ENCODE results near the gene ERFL. TPM values are rescaled to one million over a fixed set of nuclear protein-coding genes. Genes with fewer than 3 reads are reported as not detected.

Gene ERFL
- total and polyA plus RNA-seq, 4 experiments from 2014 or later: 0.11 to 9.2 (median 6.6) TPM; not detected in 1

GRCh38 chr19:41892173-41892902 is 35.9 kb downstream of the ERFL start:
- POLR2A ChIA-PET (ENCODE audit: partially characterized antibody): interaction anchor here (1.5 to 13.9 kb wide), 7 partner anchors 9 to 54 kb away, joined by 3 to 579 read pairs (median 156); partner anchors contain the start of genes ARHGEF1, CD79A, ERFL and RPS19
- Histone ChIP-seq H3K9me3 (ENCODE audit: control insufficient read depth in 1 of 2, low read length in 2 of 2) (no peaks in the 10 kb centered on the region), H3K36me3 (ENCODE audit: insufficient read depth, low read length) (peaks cover 70% of the 10 kb centered on the region), H3K27me3 (ENCODE audit: insufficient read depth, low read length) (no peaks in the 10 kb centered on the region), H3K4me1 (ENCODE audit: insufficient read depth, low read length) (peaks cover 86% of the 10 kb centered on the region), H3K4me3 (ENCODE audit: low read length in 2 of 2) (no peak overlapping the region), H3K27ac (ENCODE audit: low read depth, low read length) (peak overlapping the region; percentile 37)
- H3K4me3 Mint-ChIP-seq: peak overlapping the region in 1 of 8 donors; percentile 53
- peaks cover 27 to 74% (median 42%) of the 10 kb centered on the region in 4 donors for H3K4me1 Mint-ChIP-seq
- intact Hi-C loops (cut with micrococcal nuclease): no loop called here
- H3K9me3 Mint-ChIP-seq: no peaks in the 10 kb centered on the region
- no peaks in the 10 kb centered on the region for H3K27me3 Mint-ChIP-seq
- H3K36me3 Mint-ChIP-seq: peaks cover 43 to 48% of the 10 kb centered on the region in 2 donors
- H3K27ac Mint-ChIP-seq: peak overlapping the region in 4 of 7 donors; percentile 13 to 93 (median 87)
- DNase-seq: no peak
- CTCF ChIA-PET (ENCODE audit: partially characterized antibody): interaction anchor here (0.6 to 8.9 kb wide), 4 partner anchors 19 to 58 kb away, joined by 3 to 142 read pairs (median 4); partner anchors contain the start of genes CD79A and RPS19

GRCh38 chr19:41890936-41891335 is 37.3 kb downstream of the ERFL start:
- no peak overlapping the region for H3K27ac ChIP-seq (ENCODE audit: low read depth, low read length)
- peak overlapping the region in 1 of 8 donors; percentile 13 for H3K4me3 Mint-ChIP-seq
- H3K27me3 ChIP-seq (ENCODE audit: insufficient read depth, low read length): no peaks in the 10 kb centered on the region
- H3K9me3 ChIP-seq (ENCODE audit: control insufficient read depth in 1 of 2, low read length in 2 of 2): no peaks in the 10 kb centered on the region
- H3K9me3 Mint-ChIP-seq: no peaks in the 10 kb centered on the region
- intact Hi-C loops (cut with micrococcal nuclease): no loop called here
- peaks cover 47 to 58% of the 10 kb centered on the region in 2 donors for H3K36me3 Mint-ChIP-seq
- peaks cover 86% of the 10 kb centered on the region for H3K4me1 ChIP-seq (ENCODE audit: insufficient read depth, low read length)
- no peak overlapping the region for H3K4me3 ChIP-seq (ENCODE audit: low read length in 2 of 2)
- H3K27me3 Mint-ChIP-seq: no peaks in the 10 kb centered on the region
- H3K27ac Mint-ChIP-seq: peak overlapping the region in 5 of 7 donors; percentile 42 to 90 (median 68)
- H3K4me1 Mint-ChIP-seq: peaks cover 34 to 86% (median 51%) of the 10 kb centered on the region in 4 donors
- H3K36me3 ChIP-seq (ENCODE audit: insufficient read depth, low read length): peaks cover 62% of the 10 kb centered on the region
- ChIA-PET CTCF (ENCODE audit: partially characterized antibody) (interaction anchor here (0.8 to 8.9 kb wide), 3 partner anchors 17 to 60 kb away, joined by 4 to 142 read pairs (median 5); partner anchors contain the start of gene CD79A), POLR2A (ENCODE audit: partially characterized antibody) (interaction anchor here (0.6 to 13.9 kb wide), 10 partner anchors 13 to 1288 kb away, joined by 3 to 579 read pairs (median 6); partner anchors contain the start of genes CD79A, ERFL and RPS19)
- no peak for DNase-seq

- H3K27ac ChIP-seq (ENCODE audit: low read depth, low read length): peak overlapping the region; percentile 27
- ChIA-PET CTCF (ENCODE audit: partially characterized antibody) (interaction anchor here (1.3 to 8.9 kb wide), 7 partner anchors 11 to 61 kb away, joined by 3 to 142 read pairs (median 4); partner anchors contain the start of genes CD79A and RPS19), POLR2A (ENCODE audit: partially characterized antibody) (interaction anchor here (1.1 to 13.9 kb wide), 6 partner anchors 14 to 50 kb away, joined by 3 to 579 read pairs (median 201); partner anchors contain the start of genes CD79A, ERFL and RPS19)
- H3K27ac Mint-ChIP-seq: peak overlapping the region; percentile 57 to 98 (median 81)
- H3K4me3 Mint-ChIP-seq: peak overlapping the region in 4 of 8 donors; percentile 49 to 62 (median 52)
- peaks cover 46 to 58% of the 10 kb centered on the region in 2 donors for H3K36me3 Mint-ChIP-seq
- intact Hi-C loops (cut with micrococcal nuclease): no loop called here
- DNase-seq: no peak
- H3K9me3 Mint-ChIP-seq: no peaks in the 10 kb centered on the region
- peaks cover 52% of the 10 kb centered on the region for H3K36me3 ChIP-seq (ENCODE audit: insufficient read depth, low read length)
- no peaks in the 10 kb centered on the region for H3K27me3 ChIP-seq (ENCODE audit: insufficient read depth, low read length)
- no peaks in the 10 kb centered on the region for H3K9me3 ChIP-seq (ENCODE audit: control insufficient read depth in 1 of 2, low read length in 2 of 2)
- H3K4me3 ChIP-seq (ENCODE audit: low read length in 2 of 2): no peak overlapping the region
- peaks cover 86% of the 10 kb centered on the region for H3K4me1 ChIP-seq (ENCODE audit: insufficient read depth, low read length)
- peaks cover 33 to 86% (median 53%) of the 10 kb centered on the region in 4 donors for H3K4me1 Mint-ChIP-seq
- H3K27me3 Mint-ChIP-seq: no peaks in the 10 kb centered on the region
Measured at GRCh38 chr19:41889896-41890295, 38.4 kb downstream of the ERFL start.

- Histone ChIP-seq H3K27me3 (ENCODE audit: insufficient read depth, low read length) (no peaks in the 10 kb centered on the region), H3K36me3 (ENCODE audit: insufficient read depth, low read length) (peaks cover 42% of the 10 kb centered on the region), H3K27ac (ENCODE audit: low read depth, low read length) (peak overlapping the region; percentile 27), H3K4me1 (ENCODE audit: insufficient read depth, low read length) (peaks cover 79% of the 10 kb centered on the region), H3K4me3 (ENCODE audit: low read length in 2 of 2) (no peak overlapping the region), H3K9me3 (ENCODE audit: control insufficient read depth in 1 of 2, low read length in 2 of 2) (no peaks in the 10 kb centered on the region)
- no peak for DNase-seq
- H3K27me3 Mint-ChIP-seq: no peaks in the 10 kb centered on the region
- H3K9me3 Mint-ChIP-seq: no peaks in the 10 kb centered on the region
- peak overlapping the region; percentile 53 to 98 (median 90) for H3K27ac Mint-ChIP-seq
- POLR2A ChIA-PET (ENCODE audit: partially characterized antibody): interaction anchor here (1.2 to 13.9 kb wide), 11 partner anchors 15 to 287 kb away, joined by 3 to 579 read pairs (median 49); partner anchors contain the start of genes CD79A, ERFL, RABAC1 and RPS19
- CTCF ChIA-PET (ENCODE audit: partially characterized antibody): interaction anchor here (1.3 to 8.9 kb wide), 6 partner anchors 12 to 54 kb away, joined by 3 to 142 read pairs (median 4); partner anchors contain the start of genes CD79A and RPS19
- H3K4me3 Mint-ChIP-seq: peak overlapping the region in 7 of 8 donors; percentile 53 to 99 (median 94)
- H3K36me3 Mint-ChIP-seq: peaks cover 42 to 61% of the 10 kb centered on the region in 2 donors
- peaks cover 31 to 81% (median 58%) of the 10 kb centered on the region in 4 donors for H3K4me1 Mint-ChIP-seq
- intact Hi-C loops (cut with micrococcal nuclease): no loop called here
Measured at GRCh38 chr19:41888926-41889325, 39.3 kb downstream of the ERFL start.

- CTCF ChIA-PET (ENCODE audit: partially characterized antibody): interaction anchor here (0.7 to 8.9 kb wide), 10 partner anchors 12 to 63 kb away, joined by 3 to 142 read pairs (median 4); partner anchors contain the start of genes CD79A, ERFL and RPS19
- intact Hi-C loops (cut with micrococcal nuclease): loop anchor here (1.0 to 2.0 kb wide), 7 partner anchors 13 to 71 kb away; partner anchors contain the start of genes ERFL, RABAC1 and RPS19
- Mint-ChIP-seq H3K27me3 (no peaks in the 10 kb centered on the region), H3K9me3 (no peaks in the 10 kb centered on the region), H3K4me3 (peak overlapping the region; percentile 86 to 99 (median 96)), H3K36me3 (peaks cover 42 to 64% of the 10 kb centered on the region in 2 donors), H3K27ac (peak overlapping the region; percentile 90 to 99 (median 97)), H3K4me1 (peaks cover 27 to 78% (median 56%) of the 10 kb centered on the region in 4 donors)
- peaks cover 74% of the 10 kb centered on the region for H3K4me1 ChIP-seq (ENCODE audit: insufficient read depth, low read length)
- POLR2A ChIA-PET (ENCODE audit: partially characterized antibody): interaction anchor here (1.1 to 13.9 kb wide), 16 partner anchors 14 to 524 kb away, joined by 3 to 579 read pairs (median 10); partner anchors contain the start of genes CD79A, ERFL, RABAC1 and RPS19
- H3K27me3 ChIP-seq (ENCODE audit: insufficient read depth, low read length): no peaks in the 10 kb centered on the region
- peak overlapping the region; percentile 39 to 88 for H3K4me3 ChIP-seq (ENCODE audit: low read length in 2 of 2)
- H3K27ac ChIP-seq (ENCODE audit: low read depth, low read length): peak overlapping the region; percentile 82
- H3K36me3 ChIP-seq (ENCODE audit: insufficient read depth, low read length): peaks cover 38% of the 10 kb centered on the region
- DNase-seq: peak; percentile 78 to 94 (median 82)
- H3K9me3 ChIP-seq (ENCODE audit: control insufficient read depth in 1 of 2, low read length in 2 of 2): no peaks in the 10 kb centered on the region
Measured at GRCh38 chr19:41887711-41888382, 40.4 kb downstream of the ERFL start.

Measured in CD4-positive, alpha-beta memory T cell (primary cell).